SU-DHL-6 (cell line): ENCODE measurements around the gene CYBA.

Experiments used
- H2AFZ ChIP-seq: fragments of 200-600 bp; sonication (generic); 2 replicates; pipeline ENCODE4 v1.6.1; 2014; ENCODE audit warnings: low read depth, mild to moderate bottlenecking, moderate library complexity, mixed read lengths, antibody characterized with exemption, low read length; ENCODE audit not compliant: severe bottlenecking
- H3F3A ChIP-seq: fragments of 200-600 bp; shearing (Covaris generic); 2 replicates; pipeline ENCODE4 v1.6.0; 2016; ENCODE audit warnings: antibody characterized with exemption, mild to moderate bottlenecking; ENCODE audit not compliant: insufficient read depth
- H3K27ac ChIP-seq: fragments of 200-600 bp; sonication (generic); 2 replicates; pipeline ENCODE4 v1.5.1; 2016; ENCODE audit warnings: low read depth, mild to moderate bottlenecking, low read length, moderate library complexity, mixed read lengths
- H3K27me3 ChIP-seq: fragments of 200-600 bp; sonication (generic), shearing (Covaris generic); 2 replicates; pipeline ENCODE4 v1.6.0; 2014; ENCODE audit warnings: mild to moderate bottlenecking, low read length
- H3K36me3 ChIP-seq: fragments of 200-600 bp; sonication (generic); 2 replicates; pipeline ENCODE4 v1.6.1; 2014; ENCODE audit warnings: mild to moderate bottlenecking, low read length, mixed read lengths
- H3K4me2 ChIP-seq: fragments of 300-600, 200-600 bp; shearing (Covaris generic), sonication (generic); 2 replicates; pipeline ENCODE4 v1.6.0; 2014; ENCODE audit warnings: low read length, low read depth, mild to moderate bottlenecking; ENCODE audit not compliant: poor library complexity, severe bottlenecking
- H3K4me3 ChIP-seq: fragments of 200-600 bp; sonication (generic); 2 replicates; pipeline ENCODE4 v1.5.1; 2014; ENCODE audit warnings: antibody characterized with exemption, low read length, mild to moderate bottlenecking, mixed read lengths; ENCODE audit not compliant: insufficient read depth, poor library complexity, severe bottlenecking
- H3K79me2 ChIP-seq: fragments of 200-600 bp; sonication (generic); 2 replicates; pipeline ENCODE4 v1.6.1; 2014; ENCODE audit warnings: mild to moderate bottlenecking, low read length, moderate library complexity; ENCODE audit not compliant: insufficient read depth
- H3K9ac ChIP-seq: fragments of 200-600 bp; sonication (generic); 2 replicates; pipeline ENCODE4 v1.7.0; 2014; ENCODE audit warnings: mild to moderate bottlenecking, low read length
- H3K9me2 ChIP-seq: fragments of 200-600 bp; sonication (generic); replicated peaks from 2 replicates; pipeline ENCODE4 v1.6.1; 2014; ENCODE audit warnings: low read length; ENCODE audit not compliant: insufficient read depth
- H3K9me3 ChIP-seq: fragments of 200-600 bp; sonication (generic); 2 replicates; pipeline ENCODE4 v1.6.1; 2014; ENCODE audit warnings: low read length, mixed read lengths; ENCODE audit not compliant: insufficient read depth
- H4K20me1 ChIP-seq: fragments of 200-600 bp; sonication (generic); 2 replicates; pipeline ENCODE4 v1.6.1; 2014; ENCODE audit warnings: low read depth, mild to moderate bottlenecking, antibody characterized with exemption, low read length, moderate library complexity, mixed read lengths
- EZH2phosphoT487 ChIP-seq: fragments of 200-600 bp; sonication (generic), shearing (Covaris generic); conservative IDR thresholded peaks from 2 replicates; pipeline ENCODE4 v1.6.1; 2018; ENCODE audit warnings: mild to moderate bottlenecking, antibody characterized with exemption, low read length, moderate library complexity, mixed read lengths
- TF ChIP-seq, protein P1 (sequence below): fragments of 200-600 bp; sonication (generic); IDR thresholded peaks from one replicate; pipeline ENCODE4 v1.5.1; 2017; ENCODE audit warnings: antibody characterized with exemption, mild to moderate bottlenecking, low read length, moderate library complexity; ENCODE audit not compliant: insufficient read depth, poor library complexity, severe bottlenecking

Gene CYBA

DNA sequence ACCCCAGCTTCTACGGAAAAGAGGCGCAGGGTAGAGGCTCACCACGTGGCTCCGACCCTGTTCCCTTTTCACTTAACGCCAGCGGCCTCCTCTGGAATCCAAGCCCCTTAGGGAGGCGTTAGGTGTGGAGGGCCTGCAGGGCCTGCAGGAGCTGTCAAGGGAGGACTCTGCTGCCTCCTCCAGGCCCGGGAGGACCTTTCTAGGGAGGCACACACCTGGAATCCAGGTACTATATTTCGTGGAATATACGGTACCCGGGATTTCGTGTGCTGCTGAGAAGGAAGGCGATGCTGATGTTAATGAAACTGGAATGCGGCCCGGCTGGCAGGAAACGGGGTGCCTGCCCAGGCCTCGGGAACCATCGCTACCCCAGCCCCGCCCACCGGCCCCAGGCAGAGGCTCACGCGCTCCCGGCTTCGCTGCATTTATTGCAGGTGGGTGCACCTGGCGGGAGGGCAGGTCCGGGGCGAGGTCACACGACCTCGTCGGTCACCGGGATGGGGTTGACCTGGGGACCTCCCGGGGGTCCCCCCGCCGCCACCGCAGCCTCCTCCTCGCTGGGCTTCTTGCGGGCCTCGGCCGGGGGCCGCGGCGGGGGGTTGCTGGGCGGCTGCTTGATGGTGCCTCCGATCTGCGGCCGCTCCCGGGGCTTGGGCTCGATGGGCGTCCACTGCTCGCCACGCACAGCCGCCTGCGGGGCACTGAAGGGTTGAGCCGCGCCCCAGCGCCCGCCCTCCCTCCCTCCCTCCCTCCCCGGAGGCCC is 7.8 kb downstream of the CYBA start:
- H3K79me2 ChIP-seq, result peaks cover 1% of the 10 kb centered on the region
- H3K4me2 ChIP-seq, result no peak overlapping the region
- TF ChIP-seq, protein P1, sequence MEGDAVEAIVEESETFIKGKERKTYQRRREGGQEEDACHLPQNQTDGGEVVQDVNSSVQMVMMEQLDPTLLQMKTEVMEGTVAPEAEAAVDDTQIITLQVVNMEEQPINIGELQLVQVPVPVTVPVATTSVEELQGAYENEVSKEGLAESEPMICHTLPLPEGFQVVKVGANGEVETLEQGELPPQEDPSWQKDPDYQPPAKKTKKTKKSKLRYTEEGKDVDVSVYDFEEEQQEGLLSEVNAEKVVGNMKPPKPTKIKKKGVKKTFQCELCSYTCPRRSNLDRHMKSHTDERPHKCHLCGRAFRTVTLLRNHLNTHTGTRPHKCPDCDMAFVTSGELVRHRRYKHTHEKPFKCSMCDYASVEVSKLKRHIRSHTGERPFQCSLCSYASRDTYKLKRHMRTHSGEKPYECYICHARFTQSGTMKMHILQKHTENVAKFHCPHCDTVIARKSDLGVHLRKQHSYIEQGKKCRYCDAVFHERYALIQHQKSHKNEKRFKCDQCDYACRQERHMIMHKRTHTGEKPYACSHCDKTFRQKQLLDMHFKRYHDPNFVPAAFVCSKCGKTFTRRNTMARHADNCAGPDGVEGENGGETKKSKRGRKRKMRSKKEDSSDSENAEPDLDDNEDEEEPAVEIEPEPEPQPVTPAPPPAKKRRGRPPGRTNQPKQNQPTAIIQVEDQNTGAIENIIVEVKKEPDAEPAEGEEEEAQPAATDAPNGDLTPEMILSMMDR, result no peak
- TF ChIP-seq EZH2phosphoT487, result no peak
- H3K9ac ChIP-seq, result no peak overlapping the region
- no peak overlapping the region for H2AFZ ChIP-seq
- H3K9me2 ChIP-seq, result no peaks in the 10 kb centered on the region
- H3K36me3 ChIP-seq, result no peaks in the 10 kb centered on the region
- H3K4me3 ChIP-seq, result no peak overlapping the region
- H4K20me1 ChIP-seq, result no peaks in the 10 kb centered on the region; the same call in 1 of the 2 replicates
- peaks cover 6% of the 10 kb centered on the region for H3F3A ChIP-seq
- H3K27ac ChIP-seq, result no peak overlapping the region
- H3K27me3 ChIP-seq, result no peaks in the 10 kb centered on the region
- peaks cover 9% of the 10 kb centered on the region; the same call in 1 of the 2 replicates for H3K9me3 ChIP-seq

DNA sequence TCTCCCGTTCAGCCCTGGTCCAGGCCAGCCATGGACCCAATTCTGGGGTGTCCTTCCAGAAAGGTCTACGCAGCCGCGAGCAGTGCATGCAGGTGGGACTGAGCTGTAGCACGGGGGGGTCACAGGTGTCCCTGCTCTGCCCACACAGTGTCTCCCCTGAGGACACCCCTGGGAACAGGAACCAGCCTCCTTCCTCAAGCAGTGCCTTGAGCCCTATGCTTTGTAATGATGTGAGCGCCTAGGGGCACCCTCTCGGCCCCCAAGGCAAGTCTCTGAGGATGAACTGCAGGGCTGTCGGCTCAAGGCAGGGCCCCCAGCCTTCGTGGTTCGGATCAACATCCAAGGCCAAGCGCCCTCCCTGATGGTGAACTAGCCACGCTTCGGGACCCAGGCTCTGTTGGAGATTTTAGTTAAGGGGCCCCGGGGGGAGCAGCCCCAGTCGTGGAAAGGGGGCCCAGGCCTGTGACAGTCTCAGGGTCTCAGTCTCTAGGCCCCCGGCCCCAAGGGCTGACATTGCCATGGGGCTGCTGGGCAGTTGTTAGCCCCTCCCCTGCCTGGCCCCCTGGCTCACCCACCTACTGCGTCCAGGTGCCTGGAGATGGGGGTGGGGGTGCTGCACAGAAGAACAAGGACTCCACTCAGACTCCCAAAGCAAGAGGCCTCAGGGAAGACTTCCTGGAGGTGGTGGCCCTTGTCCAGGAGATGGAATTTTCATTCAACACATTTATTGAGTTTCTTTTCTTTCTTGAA is 10.2 kb downstream of the CYBA start:
- Histone ChIP-seq H3K9ac (no peak overlapping the region), H3K36me3 (no peaks in the 10 kb centered on the region), H3K27ac (no peak overlapping the region), H3K4me2 (no peak overlapping the region), H2AFZ (no peak overlapping the region), H3K79me2 (no peaks in the 10 kb centered on the region), H3K27me3 (no peaks in the 10 kb centered on the region), H3K9me3 (peaks cover 14% of the 10 kb centered on the region; the same call in 1 of the 2 replicates), H3K4me3 (no peak overlapping the region), H3F3A (peaks cover 11% of the 10 kb centered on the region), H4K20me1 (no peaks in the 10 kb centered on the region; the same call in 1 of the 2 replicates), H3K9me2 (no peaks in the 10 kb centered on the region)
- TF ChIP-seq, protein P1, result no peak
- 0 out of 2 replicates have a peak, but pooled peaks have one; percentile 11 for TF ChIP-seq EZH2phosphoT487

DNA sequence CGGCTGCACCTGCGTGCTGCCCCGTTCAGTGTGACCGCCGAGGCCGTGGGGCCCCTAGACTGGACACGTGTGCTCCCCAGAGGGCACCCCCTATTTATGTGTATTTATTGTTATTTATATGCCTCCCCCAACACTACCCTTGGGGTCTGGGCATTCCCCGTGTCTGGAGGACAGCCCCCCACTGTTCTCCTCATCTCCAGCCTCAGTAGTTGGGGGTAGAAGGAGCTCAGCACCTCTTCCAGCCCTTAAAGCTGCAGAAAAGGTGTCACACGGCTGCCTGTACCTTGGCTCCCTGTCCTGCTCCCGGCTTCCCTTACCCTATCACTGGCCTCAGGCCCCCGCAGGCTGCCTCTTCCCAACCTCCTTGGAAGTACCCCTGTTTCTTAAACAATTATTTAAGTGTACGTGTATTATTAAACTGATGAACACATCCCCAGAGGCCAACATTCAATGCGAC is 10.8 kb downstream of the CYBA start:
- Histone ChIP-seq H3K36me3 (no peaks in the 10 kb centered on the region), H3K27ac (no peak overlapping the region), H3K9me3 (peaks cover 14% of the 10 kb centered on the region; the same call in 1 of the 2 replicates), H3F3A (peaks cover 11% of the 10 kb centered on the region), H4K20me1 (no peaks in the 10 kb centered on the region; the same call in 1 of the 2 replicates), H3K27me3 (no peaks in the 10 kb centered on the region), H3K9me2 (no peaks in the 10 kb centered on the region), H3K4me3 (no peak overlapping the region), H3K9ac (no peak overlapping the region), H2AFZ (no peak overlapping the region), H3K4me2 (no peak overlapping the region), H3K79me2 (no peaks in the 10 kb centered on the region)
- TF ChIP-seq EZH2phosphoT487, result peak; percentile 88; the same call in 1 of the 2 replicates
- TF ChIP-seq, protein P1, result no peak
